Omental fat pad (tissue), 4 donors: Measurements from ENCODE around the gene C10orf105. TPM values are rescaled to one million over a fixed set of nuclear protein-coding genes. Genes with fewer than 3 reads are reported as not detected.

Source experiments
- ATAC-seq: fragments of 150-250 bp; one replicate; pipeline ENCODE4 v1.9.1; 2016; ENCODE audit warnings: mild to moderate bottlenecking, moderate library complexity; ENCODE audit not compliant: low FRiP score
- DNase-seq: peaks from one replicate; pipeline ENCODE4 v3.0.0-alpha.2; 2019; ENCODE audit warnings: low spot score
- total RNA-seq, 4 donors: library from RNA; depleted of rRNA; stranded (reverse); fragments of >200 nt; gene quantifications; one replicate each; pipeline ENCODE4 v1.1.0, GENCODE V29; 2016
- TF ChIP-seq, protein P1 (sequence below), 3 donors: fragments of 450-650 bp; IDR thresholded peaks; one replicate each; pipeline ENCODE4 v1.5.1; 2016 to 2017; ENCODE audit warnings: antibody characterized with exemption in 3 of 3, mild to moderate bottlenecking in 3 of 3, moderate library complexity in 2 of 3

C10orf105 gene
- total RNA-seq, 4 donors from 2014 or later: 0.16 to 0.56 (median 0.31) TPM

DNA sequence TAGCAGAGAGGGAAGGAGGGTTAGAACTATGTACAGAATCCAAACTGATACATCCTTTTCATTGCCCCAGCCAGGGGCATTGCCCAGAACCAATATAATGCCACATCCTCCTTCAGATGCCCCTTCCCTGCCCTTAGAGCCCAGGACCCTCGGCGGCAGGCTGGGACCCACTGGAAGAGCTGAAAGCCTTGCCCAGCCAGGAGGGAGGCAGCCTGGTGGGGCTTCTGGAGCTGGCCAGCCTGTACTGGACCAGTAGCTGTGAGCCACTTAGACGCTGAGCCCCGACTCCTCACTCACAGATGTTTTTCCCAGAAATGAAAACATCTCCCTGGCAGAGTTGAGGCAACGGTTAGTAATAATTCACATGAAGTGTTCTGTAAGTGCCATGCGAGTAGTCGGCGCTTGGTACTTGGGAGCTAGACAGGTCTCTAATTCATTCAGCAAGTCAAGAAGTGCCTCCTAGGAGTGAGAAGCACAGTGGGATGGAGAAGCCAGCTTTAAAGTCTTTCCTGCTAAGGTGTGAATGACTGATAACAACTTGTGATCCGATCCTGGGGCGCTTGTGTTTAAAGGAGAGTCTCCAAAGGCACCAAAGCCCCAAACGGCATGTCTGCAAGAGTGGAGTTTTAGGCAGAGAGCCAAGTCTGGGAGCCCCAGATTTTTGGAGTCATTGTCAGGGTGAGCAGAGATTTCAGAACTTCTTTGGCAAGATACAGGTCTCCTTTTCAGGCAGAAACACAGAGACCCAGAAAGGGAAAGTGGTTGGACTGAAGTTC lies 44.0 kb upstream of the C10orf105 start:
- TF ChIP-seq, protein P1, sequence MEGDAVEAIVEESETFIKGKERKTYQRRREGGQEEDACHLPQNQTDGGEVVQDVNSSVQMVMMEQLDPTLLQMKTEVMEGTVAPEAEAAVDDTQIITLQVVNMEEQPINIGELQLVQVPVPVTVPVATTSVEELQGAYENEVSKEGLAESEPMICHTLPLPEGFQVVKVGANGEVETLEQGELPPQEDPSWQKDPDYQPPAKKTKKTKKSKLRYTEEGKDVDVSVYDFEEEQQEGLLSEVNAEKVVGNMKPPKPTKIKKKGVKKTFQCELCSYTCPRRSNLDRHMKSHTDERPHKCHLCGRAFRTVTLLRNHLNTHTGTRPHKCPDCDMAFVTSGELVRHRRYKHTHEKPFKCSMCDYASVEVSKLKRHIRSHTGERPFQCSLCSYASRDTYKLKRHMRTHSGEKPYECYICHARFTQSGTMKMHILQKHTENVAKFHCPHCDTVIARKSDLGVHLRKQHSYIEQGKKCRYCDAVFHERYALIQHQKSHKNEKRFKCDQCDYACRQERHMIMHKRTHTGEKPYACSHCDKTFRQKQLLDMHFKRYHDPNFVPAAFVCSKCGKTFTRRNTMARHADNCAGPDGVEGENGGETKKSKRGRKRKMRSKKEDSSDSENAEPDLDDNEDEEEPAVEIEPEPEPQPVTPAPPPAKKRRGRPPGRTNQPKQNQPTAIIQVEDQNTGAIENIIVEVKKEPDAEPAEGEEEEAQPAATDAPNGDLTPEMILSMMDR (IDR thresholded peaks at IDR 0.05): no peak

DNA sequence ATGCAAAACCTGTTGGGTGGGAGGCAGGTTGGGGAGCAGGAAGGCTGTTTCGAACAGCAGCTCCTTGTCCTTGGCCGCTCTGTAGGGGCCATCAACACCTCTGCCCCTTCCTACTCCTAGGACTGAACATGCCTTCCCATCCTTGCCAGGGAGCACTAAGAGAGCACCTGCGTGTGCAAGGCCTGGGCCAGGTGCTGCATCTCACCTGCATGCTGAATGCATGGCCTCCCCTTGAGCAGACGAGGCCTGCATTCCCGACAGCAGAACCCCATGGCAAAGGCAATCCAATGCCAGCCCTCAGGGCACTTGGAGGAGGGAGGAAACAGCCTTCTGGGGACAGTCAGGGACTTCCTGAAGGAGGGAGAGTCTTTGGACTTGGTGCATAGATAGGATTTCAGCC lies 42.7 kb upstream of the C10orf105 start:
- DNase-seq (no peak), ATAC-seq (no peak)
- TF ChIP-seq, protein P1 (IDR thresholded peaks at IDR 0.05): no peak

More for the DNA sequence above, 44.0 kb upstream of the C10orf105 start:
- no peak for ATAC-seq
- no peak for DNase-seq

DNA sequence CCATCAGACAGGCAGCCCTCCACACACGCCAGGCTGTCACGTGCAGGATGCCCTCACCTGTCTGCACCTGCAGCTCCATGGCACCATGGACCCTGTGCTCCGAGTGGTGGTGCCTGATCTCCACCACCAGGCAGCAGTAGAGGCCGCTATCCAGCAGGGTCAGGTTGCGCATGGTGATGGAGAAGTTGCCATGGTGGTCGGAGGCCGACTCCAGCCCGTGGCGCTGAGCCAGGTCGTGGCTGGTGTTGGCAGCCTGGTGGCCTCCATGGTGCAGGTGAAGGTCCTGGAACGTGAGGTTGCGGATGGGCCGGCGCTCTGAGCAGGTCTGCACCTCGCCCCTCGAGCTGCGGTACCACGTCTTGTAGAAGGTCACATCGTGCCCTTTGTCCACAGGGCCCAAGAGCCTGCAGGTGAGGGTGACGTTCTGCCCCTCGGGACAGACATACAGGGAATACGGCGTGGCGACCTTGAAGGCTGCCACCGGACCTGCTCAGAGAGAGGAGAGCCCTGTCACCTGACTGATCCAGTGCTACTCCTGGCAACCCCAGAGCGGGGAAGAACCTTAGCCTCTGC lies 42.0 kb upstream of the C10orf105 start:
- ATAC-seq: no peak
- TF ChIP-seq, protein P1 (IDR thresholded peaks at IDR 0.05): no peak
- DNase-seq: no peak

DNA sequence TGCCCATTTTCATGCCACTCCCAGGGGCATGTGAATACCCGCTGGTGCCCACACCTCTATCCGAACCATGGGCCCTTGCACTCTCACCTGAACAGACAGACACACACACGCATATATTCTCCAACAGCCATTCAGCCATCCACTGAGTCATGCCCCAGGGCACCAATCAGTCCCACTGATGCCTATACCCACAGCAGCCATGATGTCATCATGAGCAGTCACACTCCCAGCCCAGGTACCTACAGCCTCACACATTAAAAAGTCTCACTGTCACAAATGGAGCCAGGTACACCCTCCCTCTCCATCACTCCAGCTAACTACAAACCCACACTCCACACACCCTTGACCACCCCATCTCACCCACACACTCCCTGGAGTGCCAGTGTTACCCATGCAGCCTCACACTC lies 41.5 kb upstream of the C10orf105 start:
- DNase-seq: no peak
- no peak for ATAC-seq
- TF ChIP-seq, protein P1 (IDR thresholded peaks at IDR 0.05): no peak

DNA sequence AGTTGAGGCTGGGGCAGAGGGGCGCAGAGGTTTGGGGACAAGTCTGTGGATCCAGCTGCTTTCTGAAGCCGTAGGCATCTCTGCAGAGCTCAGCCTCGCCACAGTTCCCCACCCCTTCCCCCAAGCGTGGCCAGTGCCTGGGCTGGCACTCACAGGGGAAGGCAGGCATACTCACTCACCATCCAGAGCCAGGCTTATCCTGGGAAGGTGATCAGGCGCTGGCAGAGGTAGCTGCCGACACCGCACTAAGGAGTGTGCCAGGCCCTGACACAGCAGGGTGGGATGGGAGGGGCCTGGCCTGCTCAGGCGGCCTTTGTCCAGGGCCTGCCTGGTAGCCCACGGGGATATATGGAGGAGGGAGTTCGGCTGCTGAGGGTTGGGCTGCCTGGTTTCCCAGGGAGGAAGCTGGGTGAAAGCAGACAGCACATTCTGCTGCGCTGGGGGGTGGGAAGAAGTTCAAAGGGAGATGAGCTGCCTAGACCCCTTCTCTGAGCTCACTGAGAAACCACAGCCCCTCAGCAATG lies 37.9 kb upstream of the C10orf105 start:
- TF ChIP-seq, protein P1 (IDR thresholded peaks at IDR 0.05): no peak
- peak; percentile 62 for ATAC-seq
- DNase-seq: no peak

DNA sequence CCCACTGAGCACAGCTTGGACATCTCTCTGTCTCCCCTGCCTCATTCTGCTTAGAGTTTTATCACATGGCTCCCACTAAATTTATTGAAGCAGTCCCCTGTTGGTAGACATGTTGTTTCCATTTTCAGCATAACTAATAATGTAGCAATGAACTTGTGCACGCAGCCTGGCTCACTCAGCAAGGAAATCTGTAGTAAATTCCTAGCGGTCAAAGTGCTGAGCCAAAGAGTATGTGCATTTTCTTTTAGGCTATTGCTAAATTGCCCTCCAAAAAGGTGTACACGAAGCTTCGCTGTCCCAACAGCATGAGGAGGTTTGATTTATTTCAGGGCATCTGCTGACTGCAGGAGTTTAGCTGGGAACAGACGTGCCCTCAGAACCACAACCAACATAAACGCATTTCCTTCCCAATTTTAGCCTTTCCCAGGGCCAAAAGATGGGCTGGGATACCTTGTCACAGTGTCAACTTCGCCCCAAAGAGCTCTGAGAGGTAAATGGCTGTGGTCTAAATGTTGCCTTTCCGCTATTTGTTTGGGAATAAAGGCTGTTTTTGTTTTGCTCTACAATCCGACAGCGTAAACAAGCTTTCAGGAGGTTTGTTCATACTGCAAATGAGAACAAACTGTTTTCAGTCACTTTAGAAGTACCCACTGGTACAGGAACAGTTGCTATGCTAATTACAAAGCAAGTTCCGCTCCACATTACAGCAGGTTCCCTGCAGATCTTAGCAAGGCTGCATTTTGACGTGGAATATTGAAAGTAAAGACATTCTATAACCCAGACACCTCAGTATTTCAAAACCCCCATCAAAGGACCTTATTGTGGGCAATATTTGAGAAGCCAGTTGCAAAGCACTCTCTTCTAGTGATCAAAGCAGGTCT lies 37.0 kb upstream of the C10orf105 start:
- TF ChIP-seq, protein P1 (IDR thresholded peaks at IDR 0.05): no peak
- DNase-seq (no peak), ATAC-seq (no peak)
